Vagina (tissue), 2 donors: ENCODE results near the gene BASP1. TPM values are rescaled to one million over a fixed set of nuclear protein-coding genes. Genes with fewer than 3 reads are reported as not detected.

Experiments used
- DNase-seq, 2 donors: peaks; one replicate each; pipeline ENCODE4 v3.0.0-alpha.2; 2017; ENCODE audit errors: extremely low spot score in 2 of 2
- H3K27ac ChIP-seq: fragments of 200-600 bp; sonication (generic); one replicate; pipeline ENCODE4 v1.5.1; 2019
- H3K27me3 ChIP-seq: fragments of 200-600 bp; sonication (generic); one replicate; pipeline ENCODE4 v1.5.1; 2019
- H3K36me3 ChIP-seq, 2 donors: fragments of 200-600 bp; sonication (generic); one replicate each; pipeline ENCODE4 v1.5.1; 2017 to 2019
- H3K4me1 ChIP-seq: fragments of 200-600 bp; sonication (generic); one replicate; pipeline ENCODE4 v1.5.1; 2019
- H3K4me3 ChIP-seq, 2 donors: fragments of 200-600 bp; sonication (generic); 1 replicate in 1 of 2; 2 replicates in 1 of 2; pipeline ENCODE4 v1.5.1; 2016 to 2019
- H3K9me3 ChIP-seq: fragments of 200-600 bp; sonication (generic); one replicate; pipeline ENCODE4 v1.5.1; 2019
- CTCF ChIP-seq, 3 experiments: fragments of 450-650 bp in 2 of 3; fragments of 200-600 bp in 1 of 3; sonication (generic) in 1 of 3; IDR thresholded peaks; one replicate each; pipeline ENCODE4 v1.5.1; 2017 to 2019; ENCODE audit warnings: antibody characterized with exemption in 3 of 3, mild to moderate bottlenecking in 2 of 3, moderate library complexity in 2 of 3
- POLR2A ChIP-seq, 2 donors: fragments of 450-650 bp; IDR thresholded peaks; one replicate each; pipeline ENCODE4 v1.6.1; 2017; ENCODE audit warnings: antibody characterized with exemption in 2 of 2, mild to moderate bottlenecking in 2 of 2, moderate library complexity in 2 of 2
- POLR2AphosphoS5 ChIP-seq, 2 donors: sonication (generic); formaldehyde crosslinking; IDR thresholded peaks; one replicate each; pipeline ENCODE4 v1.9.0; 2017; ENCODE audit warnings: antibody characterized with exemption in 2 of 2, mild to moderate bottlenecking in 2 of 2, low read depth in 1 of 2; ENCODE audit not compliant: insufficient read depth in 1 of 2
- intact Hi-C: fragments of 100-400 bp; cut with DNase I; formaldehyde crosslinking; loops from one replicate; pipeline ENCODE4 v1.15.1; 2023
- small RNA-seq: library from RNA; depleted of rRNA; stranded (forward); fragments of <200 nt; gene quantifications from one replicate; pipeline ENCODE3, GENCODE V24; 2016
- total RNA-seq: library from RNA; depleted of rRNA; stranded (reverse); fragments of >200 nt; gene quantifications from one replicate; pipeline ENCODE4 v1.2.3, GENCODE V29; 2016

Gene BASP1
- total RNA-seq, 1 donor from 2014 or later, result 46.4 TPM

GRCh38 chr5:17325770-17326599, 108.6 kb downstream of the BASP1 start:
- no peak for DNase-seq
- Histone ChIP-seq H3K27me3 (no peaks in the 10 kb centered on the region), H3K4me1 (no peaks in the 10 kb centered on the region), H3K27ac (no peak overlapping the region), H3K9me3 (no peaks in the 10 kb centered on the region), H3K4me3 (no peak overlapping the region), H3K36me3 (no peaks in the 10 kb centered on the region)
- no peak for TF ChIP-seq CTCF (IDR thresholded peaks at IDR 0.05)
- TF ChIP-seq POLR2A (IDR thresholded peaks at IDR 0.05), result no peak
- TF ChIP-seq POLR2AphosphoS5 (IDR thresholded peaks at IDR 0.05; ENCODE audit: insufficient read depth in 1 of 2, low read depth in 1 of 2), result no peak
- intact Hi-C loops, result no loop called here

Small RNA genes within 50 kb of the gene (small RNA-seq; reads per million reads assigned to genes)
- gene RNU6-1003P, result not detected
